ENCODE results near the gene RALB.

The RALB gene

GRCh38 chr2:120206022-120206581 lies 46.5 kb upstream of the RALB start:
- no peak overlapping the region for H2BK15ac ChIP-seq (replicated peaks; ENCODE audit: low read depth)
- no CpG with 5 or more reads among the region's 8 CpGs for WGBS (ENCODE audit: extremely low coverage, insufficient coverage, low lambda C conversion rate)
- no peak overlapping the region for H3K4me2 ChIP-seq (ENCODE audit: low read length)
- H3K56ac ChIP-seq (ENCODE audit: low read length) = no peak overlapping the region
- no peaks in the 10 kb centered on the region for H3K27me3 ChIP-seq (ENCODE audit: insufficient read depth, low read length, poor library complexity)
- H3K23ac ChIP-seq (ENCODE audit: low read length) = no peak overlapping the region
- H2AK5ac ChIP-seq (ENCODE audit: low read length) = no peak overlapping the region
- H2BK5ac ChIP-seq (ENCODE audit: low read length) = no peak overlapping the region
- no peak overlapping the region for H2BK120ac ChIP-seq (ENCODE audit: low read depth, low read length)
- no peaks in the 10 kb centered on the region for H3K36me3 ChIP-seq (ENCODE audit: control insufficient read depth, insufficient read depth, low read length)
- no peak overlapping the region for H3K18ac ChIP-seq (ENCODE audit: low read length)
- H3K79me2 ChIP-seq (ENCODE audit: control insufficient read depth, insufficient read depth, low read length) = no peaks in the 10 kb centered on the region
- H3K4ac ChIP-seq (ENCODE audit: low read depth, low read length) = no peak overlapping the region
- no peak overlapping the region for H3K4me3 ChIP-seq (ENCODE audit: low read length)
- H3K79me1 ChIP-seq (ENCODE audit: low read length) = no peaks in the 10 kb centered on the region
- H3K27ac ChIP-seq (ENCODE audit: low read depth, low read length) = no peak overlapping the region
- H4K8ac ChIP-seq (ENCODE audit: low read depth, low read length) = no peak overlapping the region
- no peak overlapping the region for H4K5ac ChIP-seq (ENCODE audit: low read length)
- peaks cover 2% of the 10 kb centered on the region for H3K4me1 ChIP-seq (ENCODE audit: control insufficient read depth, low read depth, low read length)
- peak; percentile 52 for DNase-seq
- H3K9ac ChIP-seq (ENCODE audit: low read length) = no peak overlapping the region

GRCh38 chr2:120208381-120209353 lies 44.0 kb upstream of the RALB start:
- no peak overlapping the region for H4K5ac ChIP-seq (ENCODE audit: low read length)
- WGBS (ENCODE audit: extremely low coverage, insufficient coverage, low lambda C conversion rate) = no CpG with 5 or more reads among the region's 10 CpGs
- H2BK5ac ChIP-seq (ENCODE audit: low read length) = no peak overlapping the region
- no peak overlapping the region for H2AK5ac ChIP-seq (ENCODE audit: low read length)
- H3K36me3 ChIP-seq (ENCODE audit: control insufficient read depth, insufficient read depth, low read length) = no peaks in the 10 kb centered on the region
- H3K9ac ChIP-seq (ENCODE audit: low read length) = no peak overlapping the region
- no peaks in the 10 kb centered on the region for H3K79me2 ChIP-seq (ENCODE audit: control insufficient read depth, insufficient read depth, low read length)
- no peak overlapping the region for H3K4ac ChIP-seq (ENCODE audit: low read depth, low read length)
- H3K4me1 ChIP-seq (ENCODE audit: control insufficient read depth, low read depth, low read length) = peaks cover 2% of the 10 kb centered on the region
- H3K27ac ChIP-seq (ENCODE audit: low read depth, low read length) = no peak overlapping the region
- no peak overlapping the region for H3K4me2 ChIP-seq (ENCODE audit: low read length)
- H4K8ac ChIP-seq (ENCODE audit: low read depth, low read length) = no peak overlapping the region
- no peak overlapping the region for H2BK15ac ChIP-seq (replicated peaks; ENCODE audit: low read depth)
- no peak overlapping the region for H3K18ac ChIP-seq (ENCODE audit: low read length)
- no peaks in the 10 kb centered on the region for H3K27me3 ChIP-seq (ENCODE audit: insufficient read depth, low read length, poor library complexity)
- no peak for DNase-seq
- H2BK120ac ChIP-seq (ENCODE audit: low read depth, low read length) = no peak overlapping the region
- no peak overlapping the region for H3K4me3 ChIP-seq (ENCODE audit: low read length)
- H3K56ac ChIP-seq (ENCODE audit: low read length) = no peak overlapping the region
- no peaks in the 10 kb centered on the region for H3K79me1 ChIP-seq (ENCODE audit: low read length)
- no peak overlapping the region for H3K23ac ChIP-seq (ENCODE audit: low read length)

DNA sequence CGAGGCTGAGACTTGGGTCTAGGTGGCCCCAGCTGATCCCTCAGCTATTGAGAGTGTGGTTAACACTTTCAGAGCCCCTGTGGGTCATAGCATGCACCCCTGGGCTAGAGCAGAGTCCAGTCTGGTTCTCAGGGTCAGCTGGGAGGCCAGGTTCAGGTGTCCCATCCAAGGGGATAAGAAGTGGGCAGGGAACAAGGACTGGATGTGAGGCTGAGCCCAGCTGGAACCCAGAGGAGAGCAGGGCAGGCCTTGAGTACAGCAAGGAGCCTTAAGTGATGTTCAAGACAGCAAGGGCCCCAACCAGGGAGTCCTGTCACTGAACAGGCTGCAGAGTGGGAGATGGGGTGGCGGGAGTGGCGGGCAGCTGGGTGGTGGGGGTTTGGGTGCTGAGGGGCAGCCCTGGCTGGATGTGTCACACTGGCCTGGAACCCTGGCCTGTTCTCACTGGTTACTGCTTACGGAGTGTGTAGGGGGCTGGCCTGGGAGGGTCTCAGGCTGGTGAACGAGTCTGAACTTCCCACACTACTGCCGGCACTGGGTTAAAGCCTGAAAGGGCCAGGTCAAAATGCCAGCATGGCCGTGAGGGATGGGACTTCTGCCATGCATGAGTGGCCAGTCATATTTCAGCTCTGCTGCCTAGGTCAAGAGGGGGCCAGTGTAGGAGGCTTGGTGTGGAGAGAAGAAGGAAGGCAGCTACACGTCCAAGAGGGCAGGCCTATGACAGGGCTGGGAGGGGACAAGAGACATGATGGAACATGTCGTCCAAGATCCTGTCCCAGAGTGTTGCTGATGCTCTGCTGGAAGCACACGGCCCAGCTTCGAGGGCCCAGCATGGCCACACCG lies 43.0 kb upstream of the RALB start:
- no peak for DNase-seq
- Histone ChIP-seq H3K4me2 (ENCODE audit: low read length) (no peak overlapping the region), H4K8ac (ENCODE audit: low read depth, low read length) (no peak overlapping the region), H3K79me1 (ENCODE audit: low read length) (no peaks in the 10 kb centered on the region), H3K23ac (ENCODE audit: low read length) (no peak overlapping the region), H3K79me2 (ENCODE audit: control insufficient read depth, insufficient read depth, low read length) (no peaks in the 10 kb centered on the region), H3K4me3 (ENCODE audit: low read length) (no peak overlapping the region), H4K5ac (ENCODE audit: low read length) (no peak overlapping the region), H3K56ac (ENCODE audit: low read length) (no peak overlapping the region), H3K18ac (ENCODE audit: low read length) (no peak overlapping the region), H3K4ac (ENCODE audit: low read depth, low read length) (no peak overlapping the region), H3K4me1 (ENCODE audit: control insufficient read depth, low read depth, low read length) (peaks cover 2% of the 10 kb centered on the region), H3K27ac (ENCODE audit: low read depth, low read length) (no peak overlapping the region), H3K27me3 (ENCODE audit: insufficient read depth, low read length, poor library complexity) (no peaks in the 10 kb centered on the region), H2BK5ac (ENCODE audit: low read length) (no peak overlapping the region), H2AK5ac (ENCODE audit: low read length) (no peak overlapping the region), H3K9ac (ENCODE audit: low read length) (no peak overlapping the region), H3K36me3 (ENCODE audit: control insufficient read depth, insufficient read depth, low read length) (no peaks in the 10 kb centered on the region), H2BK15ac (replicated peaks; ENCODE audit: low read depth) (no peak overlapping the region), H2BK120ac (ENCODE audit: low read depth, low read length) (no peak overlapping the region)
- no CpG with 5 or more reads among the region's 12 CpGs for WGBS (ENCODE audit: extremely low coverage, insufficient coverage, low lambda C conversion rate)

- no peak overlapping the region for H3K4me3 ChIP-seq (ENCODE audit: low read length)
- peaks cover 2% of the 10 kb centered on the region for H3K4me1 ChIP-seq (ENCODE audit: control insufficient read depth, low read depth, low read length)
- H3K56ac ChIP-seq (ENCODE audit: low read length) = no peak overlapping the region
- H2BK5ac ChIP-seq (ENCODE audit: low read length) = no peak overlapping the region
- no peak overlapping the region for H4K8ac ChIP-seq (ENCODE audit: low read depth, low read length)
- no peaks in the 10 kb centered on the region for H3K79me1 ChIP-seq (ENCODE audit: low read length)
- H3K79me2 ChIP-seq (ENCODE audit: control insufficient read depth, insufficient read depth, low read length) = no peaks in the 10 kb centered on the region
- WGBS (ENCODE audit: extremely low coverage, insufficient coverage, low lambda C conversion rate) = no CpG with 5 or more reads among the region's 10 CpGs
- no peak overlapping the region for H3K23ac ChIP-seq (ENCODE audit: low read length)
- no peak overlapping the region for H2BK120ac ChIP-seq (ENCODE audit: low read depth, low read length)
- DNase-seq = no peak
- H3K36me3 ChIP-seq (ENCODE audit: control insufficient read depth, insufficient read depth, low read length) = no peaks in the 10 kb centered on the region
- H3K9ac ChIP-seq (ENCODE audit: low read length) = no peak overlapping the region
- no peak overlapping the region for H4K5ac ChIP-seq (ENCODE audit: low read length)
- no peak overlapping the region for H3K4me2 ChIP-seq (ENCODE audit: low read length)
- H3K27ac ChIP-seq (ENCODE audit: low read depth, low read length) = no peak overlapping the region
- H3K27me3 ChIP-seq (ENCODE audit: insufficient read depth, low read length, poor library complexity) = no peaks in the 10 kb centered on the region
- no peak overlapping the region for H2AK5ac ChIP-seq (ENCODE audit: low read length)
- H3K4ac ChIP-seq (ENCODE audit: low read depth, low read length) = no peak overlapping the region
- H2BK15ac ChIP-seq (replicated peaks; ENCODE audit: low read depth) = no peak overlapping the region
- H3K18ac ChIP-seq (ENCODE audit: low read length) = no peak overlapping the region
These were observed 42.4 kb upstream of the RALB start for GRCh38 chr2:120210270-120210693.

DNA sequence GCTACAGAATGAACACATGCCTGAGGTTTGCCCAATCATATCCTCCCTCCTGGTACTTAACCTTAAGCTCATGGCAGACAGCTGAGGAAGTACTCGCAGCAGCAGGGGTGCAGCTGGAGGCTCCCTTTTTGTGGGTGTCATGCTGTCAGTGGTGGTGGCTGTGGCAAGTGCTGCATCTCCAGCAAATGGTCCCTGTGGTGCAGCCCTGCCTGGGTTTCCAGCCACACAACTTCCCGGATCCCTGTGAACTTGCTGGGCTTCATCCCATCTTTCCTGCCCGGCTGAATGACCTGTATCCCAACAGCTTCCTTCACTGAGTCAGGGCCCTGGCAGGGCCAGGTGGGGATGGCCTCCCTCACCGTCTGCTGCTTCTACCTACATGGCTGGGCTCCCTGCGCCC lies 34.5 kb upstream of the RALB start:
- DNase-seq = no peak
- Histone ChIP-seq H3K4me1 (ENCODE audit: control insufficient read depth, low read depth, low read length) (no peaks in the 10 kb centered on the region), H3K36me3 (ENCODE audit: control insufficient read depth, insufficient read depth, low read length) (no peaks in the 10 kb centered on the region), H3K4me2 (ENCODE audit: low read length) (no peak overlapping the region), H3K9ac (ENCODE audit: low read length) (no peak overlapping the region), H3K23ac (ENCODE audit: low read length) (no peak overlapping the region), H3K18ac (ENCODE audit: low read length) (no peak overlapping the region), H3K79me2 (ENCODE audit: control insufficient read depth, insufficient read depth, low read length) (peaks cover 6% of the 10 kb centered on the region), H4K8ac (ENCODE audit: low read depth, low read length) (no peak overlapping the region), H4K5ac (ENCODE audit: low read length) (no peak overlapping the region), H3K27ac (ENCODE audit: low read depth, low read length) (no peak overlapping the region), H2BK5ac (ENCODE audit: low read length) (no peak overlapping the region), H2BK120ac (ENCODE audit: low read depth, low read length) (no peak overlapping the region), H3K56ac (ENCODE audit: low read length) (no peak overlapping the region), H3K4ac (ENCODE audit: low read depth, low read length) (no peak overlapping the region), H3K4me3 (ENCODE audit: low read length) (no peak overlapping the region), H3K27me3 (ENCODE audit: insufficient read depth, low read length, poor library complexity) (no peaks in the 10 kb centered on the region), H3K79me1 (ENCODE audit: low read length) (peaks cover 7% of the 10 kb centered on the region), H2AK5ac (ENCODE audit: low read length) (no peak overlapping the region), H2BK15ac (replicated peaks; ENCODE audit: low read depth) (no peak overlapping the region)
- WGBS (ENCODE audit: extremely low coverage, insufficient coverage, low lambda C conversion rate) = no CpG with 5 or more reads among the region's 5 CpGs
